Muscle layer of duodenum (tissue), 2 donors: ENCODE data around the gene SLC27A5.
"Not testable (repeated sequence)": the region's sequence is repeated elsewhere in the genome, so short reads cannot be mapped to it uniquely, and the experiment has no call there.

Experiments
- H3K27ac ChIP-seq: one replicate; pipeline ENCODE4 v1.7.0; 2013; ENCODE audit warnings: mild to moderate bottlenecking, low read length
- H3K27me3 ChIP-seq: one replicate; pipeline ENCODE4 v1.7.0; 2013; ENCODE audit warnings: low read depth, mild to moderate bottlenecking, control low read depth, low read length
- H3K36me3 ChIP-seq, 2 donors: one replicate each; pipeline ENCODE4 v1.7.0; 2013; ENCODE audit warnings: low read length in 2 of 2, control low read depth in 1 of 2, mild to moderate bottlenecking in 1 of 2; ENCODE audit not compliant: insufficient read depth in 2 of 2, control insufficient read depth in 1 of 2
- H3K4me1 ChIP-seq, 2 donors: one replicate each; pipeline ENCODE4 v1.7.0; 2013; ENCODE audit warnings: low read length in 2 of 2, mild to moderate bottlenecking in 2 of 2, control low read depth in 1 of 2, moderate library complexity in 1 of 2; ENCODE audit not compliant: insufficient read depth in 2 of 2, control insufficient read depth in 1 of 2
- H3K4me3 ChIP-seq, 2 donors: one replicate each; pipeline ENCODE4 v1.7.0; 2013; ENCODE audit warnings: low read length in 2 of 2, low read depth in 1 of 2, mild to moderate bottlenecking in 1 of 2
- H3K9me3 ChIP-seq, 2 donors: one replicate each; pipeline ENCODE4 v1.7.0; 2013; ENCODE audit warnings: low read length in 2 of 2, control low read depth in 1 of 2, mild to moderate bottlenecking in 1 of 2; ENCODE audit not compliant: control insufficient read depth in 1 of 2
- donor health status: healthy.

The SLC27A5 gene

DNA sequence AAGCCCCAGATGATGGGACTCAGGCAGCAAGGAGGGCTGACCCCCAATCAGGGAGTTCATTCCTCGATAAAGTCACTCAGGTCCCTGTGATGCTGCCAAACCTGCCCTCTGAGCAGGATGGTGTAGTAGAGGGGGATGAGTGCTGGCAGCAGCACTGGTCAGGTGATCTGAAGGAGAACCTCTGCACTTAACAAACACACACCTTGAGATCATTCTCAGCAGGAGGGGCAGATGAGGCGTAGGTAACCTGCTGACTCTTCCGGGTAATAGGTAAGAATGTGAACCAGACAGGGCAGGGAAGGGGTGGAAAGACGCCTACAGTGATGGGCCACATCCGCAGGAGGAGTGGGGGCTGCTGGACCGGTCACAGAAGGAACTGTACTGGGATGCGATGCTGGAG, 32.5 kb downstream of the SLC27A5 start:
- Histone ChIP-seq H3K4me1 (peaks cover 4 to 16% of the 10 kb centered on the region in 2 donors), H3K9me3 (no peaks in the 10 kb centered on the region), H3K4me3 (no peak overlapping the region), H3K36me3 (peaks cover 4 to 34% of the 10 kb centered on the region in 2 donors), H3K27me3 (no peaks in the 10 kb centered on the region), H3K27ac (no peak overlapping the region)

DNA sequence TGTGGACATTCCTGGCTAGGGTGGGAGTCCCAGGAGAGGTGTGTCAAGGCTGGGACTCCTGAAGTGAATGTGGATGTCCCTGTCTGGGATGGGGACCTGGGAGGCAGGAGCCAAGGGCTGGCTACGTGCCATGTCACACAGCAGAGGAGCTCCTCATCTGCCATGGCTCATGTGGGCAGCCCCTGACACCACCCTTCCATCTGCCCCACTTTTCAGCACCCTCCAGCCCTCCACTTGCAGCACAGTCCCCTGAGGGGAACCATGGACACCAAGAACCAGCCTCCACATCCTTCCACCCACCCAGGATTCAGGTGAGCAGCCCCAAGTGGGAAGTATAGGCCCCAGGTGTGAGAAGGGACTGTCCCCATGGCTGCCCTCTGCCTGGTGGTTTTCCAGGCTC, 33.9 kb downstream of the SLC27A5 start:
- no peaks in the 10 kb centered on the region for H3K27me3 ChIP-seq
- H3K27ac ChIP-seq, result no peak overlapping the region
- peaks cover 4 to 43% of the 10 kb centered on the region in 2 donors for H3K36me3 ChIP-seq
- peaks cover 4 to 16% of the 10 kb centered on the region in 2 donors for H3K4me1 ChIP-seq
- no peak overlapping the region for H3K4me3 ChIP-seq
- no peaks in the 10 kb centered on the region for H3K9me3 ChIP-seq

DNA sequence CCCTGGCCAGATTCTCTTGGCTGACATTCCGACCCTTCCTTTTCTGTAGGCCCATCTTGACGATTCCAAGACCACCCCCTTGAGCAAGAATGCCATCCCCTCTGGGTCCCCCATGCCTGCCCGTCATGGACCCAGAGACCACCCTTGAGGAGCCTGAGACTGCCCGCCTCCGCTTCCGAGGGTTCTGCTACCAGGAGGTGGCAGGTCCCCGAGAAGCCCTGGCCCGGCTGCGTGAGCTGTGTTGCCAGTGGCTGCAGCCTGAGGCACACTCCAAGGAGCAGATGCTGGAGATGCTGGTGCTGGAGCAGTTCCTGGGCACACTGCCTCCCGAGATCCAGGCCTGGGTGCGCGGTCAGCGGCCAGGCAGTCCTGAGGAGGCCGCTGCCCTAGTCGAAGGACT, 34.7 kb downstream of the SLC27A5 start:
- peak overlapping the region; percentile 91 for H3K27ac ChIP-seq
- H3K36me3 ChIP-seq, result peaks cover 11 to 48% of the 10 kb centered on the region in 2 donors
- H3K27me3 ChIP-seq, result no peaks in the 10 kb centered on the region
- peak overlapping the region; percentile 73 to 76 for H3K4me3 ChIP-seq
- no peaks in the 10 kb centered on the region for H3K9me3 ChIP-seq
- peaks cover 4 to 16% of the 10 kb centered on the region in 2 donors for H3K4me1 ChIP-seq

DNA sequence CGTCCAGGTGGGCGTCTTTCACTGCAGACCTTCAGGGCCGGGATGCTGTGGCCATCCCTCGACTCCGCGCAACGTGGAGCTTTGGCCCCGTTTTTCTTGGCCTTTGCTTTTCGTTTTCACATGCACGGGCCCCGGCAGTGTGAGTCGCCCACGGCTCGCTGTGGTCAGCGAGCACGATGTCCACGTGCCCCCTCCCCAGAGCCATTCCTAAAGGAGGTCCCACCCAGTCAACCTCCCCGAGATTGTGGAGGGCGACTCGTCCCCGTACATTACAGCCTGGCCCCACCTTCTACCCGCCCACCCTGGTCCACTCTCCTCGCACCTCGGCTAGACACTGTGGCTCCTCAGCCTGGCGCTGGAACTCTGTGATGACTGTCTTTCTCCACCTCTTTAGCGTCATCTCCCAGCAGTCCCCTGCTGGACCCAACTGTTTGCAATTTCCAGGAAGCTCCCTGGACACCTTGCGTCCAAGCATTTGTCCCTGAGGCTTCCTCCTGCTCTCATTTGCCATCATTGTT, 35.2 kb downstream of the SLC27A5 start:
- Histone ChIP-seq H3K36me3 (peaks cover 14 to 51% of the 10 kb centered on the region in 2 donors), H3K4me3 (peak overlapping the region; percentile 73 to 76), H3K27ac (peak overlapping the region; percentile 91)

DNA sequence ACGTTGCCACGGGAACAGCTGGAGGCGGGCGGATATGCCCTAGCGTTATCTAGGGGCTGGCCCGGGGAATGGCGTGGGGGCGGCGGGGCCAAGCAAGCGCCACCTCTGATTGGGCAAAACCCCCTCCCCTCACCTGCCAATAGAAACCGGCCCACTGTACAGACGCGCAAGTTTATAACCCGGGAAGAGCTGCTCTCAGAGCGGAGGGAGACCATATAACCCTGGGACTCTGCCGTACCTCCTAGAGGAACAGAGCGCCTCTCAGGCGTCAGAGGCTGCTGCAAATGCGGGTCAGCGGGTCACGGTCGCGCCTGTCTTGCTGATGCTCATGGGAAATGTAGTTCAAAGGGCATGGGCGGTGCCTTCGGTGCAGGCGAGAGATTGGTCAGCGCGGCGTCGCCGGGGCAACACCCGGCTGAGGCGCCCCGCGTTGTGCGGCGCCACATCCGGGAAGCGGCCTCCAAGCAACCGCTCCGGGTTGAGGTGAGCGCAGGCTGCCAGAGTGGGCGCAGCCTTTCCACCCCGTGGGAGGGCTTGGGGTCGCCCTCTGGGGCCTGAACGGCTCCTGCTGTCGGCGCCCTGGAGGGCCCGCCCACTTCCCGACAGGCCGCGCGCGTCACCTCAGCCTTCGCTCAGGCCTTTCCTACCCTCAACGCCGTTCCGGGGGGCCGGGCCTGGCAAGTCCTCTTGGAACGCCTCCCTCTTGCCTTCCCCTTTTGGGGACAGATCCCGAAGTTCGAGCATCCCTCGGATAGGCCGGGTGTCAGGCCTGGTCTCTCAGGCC, 35.9 kb downstream of the SLC27A5 start, which contains the start of gene ZNF446:
ZNF446 (plus strand) TSS at position 639 of the 784 bp plus-strand sequence. CDS start 867 bp downstream, outside the sequence.
- H3K36me3 ChIP-seq, result peaks cover 10 to 47% of the 10 kb centered on the region in 2 donors
- H3K4me1 ChIP-seq, result peaks cover 4 to 16% of the 10 kb centered on the region in 2 donors
- H3K27ac ChIP-seq, result peak within 1 kb of the TSS; percentile 91
- H3K4me3 ChIP-seq, result peak within 1 kb of the TSS; percentile 73 to 76
- no peaks in the 10 kb centered on the region for H3K27me3 ChIP-seq
- H3K9me3 ChIP-seq, result no peaks in the 10 kb centered on the region

More for the DNA sequence above, 35.2 kb downstream of the SLC27A5 start:
- Histone ChIP-seq H3K27me3 (no peaks in the 10 kb centered on the region), H3K4me1 (peaks cover 4 to 16% of the 10 kb centered on the region in 2 donors), H3K9me3 (no peaks in the 10 kb centered on the region)

DNA sequence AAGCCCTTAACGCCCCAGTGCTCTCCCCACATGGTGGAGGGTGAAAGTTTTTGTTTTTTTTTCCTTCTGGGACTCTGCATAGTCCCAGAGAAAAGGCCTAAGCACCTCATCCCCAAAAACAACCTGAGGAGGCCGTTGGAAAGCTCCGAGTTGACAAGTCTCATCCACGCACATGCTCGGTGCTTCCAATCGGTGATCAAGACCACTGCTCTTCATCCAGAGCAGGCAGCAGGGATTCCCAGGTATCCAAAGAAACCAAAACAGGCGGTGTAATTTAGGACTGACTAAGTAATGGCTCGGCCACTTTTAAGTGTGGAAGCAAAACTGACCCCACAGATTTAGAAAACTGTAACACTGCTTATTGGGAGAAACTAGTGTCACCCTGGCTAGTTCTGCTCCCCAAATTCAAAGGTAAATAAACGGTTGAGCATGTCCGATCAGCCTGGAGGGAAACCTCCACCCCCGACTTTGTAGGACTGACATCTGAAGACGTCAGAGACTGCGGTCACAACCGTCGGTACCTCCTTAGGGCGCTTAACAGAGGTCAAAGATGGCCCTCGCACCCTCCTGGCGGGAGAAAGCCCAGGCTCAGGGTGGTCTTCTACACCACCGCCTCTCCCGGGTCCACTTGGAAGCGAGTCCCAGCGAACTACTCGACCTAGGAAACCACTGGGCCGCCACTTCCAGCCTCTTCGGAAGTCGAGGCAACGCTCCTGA, 36.6 kb downstream of the SLC27A5 start:
- Histone ChIP-seq H3K27me3 (no peaks in the 10 kb centered on the region), H3K4me3 (peak overlapping the region; percentile 73 to 76), H3K9me3 (no peaks in the 10 kb centered on the region), H3K27ac (peak overlapping the region; percentile 91), H3K36me3 (peaks cover 10 to 40% of the 10 kb centered on the region in 2 donors), H3K4me1 (peaks cover 4 to 16% of the 10 kb centered on the region in 2 donors)

DNA sequence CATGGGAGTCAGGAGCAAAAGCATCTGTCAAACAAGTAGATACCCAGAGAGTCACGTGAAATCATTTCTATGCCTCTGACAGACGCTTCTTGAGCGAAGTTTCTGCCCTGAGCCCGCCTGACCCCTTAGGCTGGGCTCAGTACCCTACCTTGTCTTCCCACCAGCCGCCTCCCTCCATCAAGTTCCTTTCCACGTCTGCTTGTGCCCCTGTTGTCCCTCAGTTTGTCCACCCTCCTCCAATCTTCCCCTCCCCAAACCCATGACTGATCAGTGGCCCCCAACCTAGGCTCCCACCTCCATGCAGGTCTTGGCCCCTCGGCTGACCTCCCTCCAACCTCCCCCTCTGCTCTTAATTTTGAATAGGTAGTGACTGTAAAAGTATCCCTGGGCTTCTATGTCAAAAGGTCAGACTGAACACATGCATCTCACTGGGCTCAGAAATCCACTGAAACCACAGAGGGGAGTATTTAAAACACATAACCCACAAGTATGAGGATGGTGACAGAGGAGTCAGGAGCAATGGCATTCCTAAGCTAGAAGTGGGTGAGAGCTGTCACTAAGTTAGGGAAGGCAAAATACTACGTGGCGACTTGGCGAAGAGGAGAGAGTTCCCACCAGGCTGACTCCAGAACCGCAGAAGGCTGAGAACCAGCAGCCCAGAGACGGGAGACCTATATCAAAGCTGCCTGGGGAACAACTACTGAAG, 37.3 kb downstream of the SLC27A5 start:
- Histone ChIP-seq H3K4me1 (peaks cover 4 to 16% of the 10 kb centered on the region in 2 donors), H3K4me3 (no peak overlapping the region), H3K27ac (no peak overlapping the region), H3K27me3 (no peaks in the 10 kb centered on the region), H3K9me3 (no peaks in the 10 kb centered on the region), H3K36me3 (peaks cover 13 to 32% of the 10 kb centered on the region in 2 donors)

DNA sequence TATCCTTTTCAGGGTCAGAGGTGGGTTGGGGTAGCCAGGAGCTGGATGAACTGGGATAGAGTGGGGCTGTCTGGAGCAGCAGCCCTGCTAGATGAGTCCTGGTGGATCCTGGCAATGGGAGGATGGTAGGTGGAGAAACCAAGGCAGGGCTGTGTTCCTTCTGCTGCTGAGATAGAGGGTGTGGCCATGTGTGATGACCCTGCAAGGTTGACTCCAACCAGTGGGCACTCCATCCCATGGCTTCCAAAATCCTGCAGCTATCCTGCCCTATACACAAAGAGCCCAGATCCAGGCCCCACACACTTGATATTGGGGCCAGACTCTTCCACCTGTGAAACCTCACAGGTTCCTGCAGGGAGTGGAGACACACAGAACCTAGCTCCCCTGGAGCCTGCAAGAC, 38.0 kb downstream of the SLC27A5 start:
- no peaks in the 10 kb centered on the region for H3K27me3 ChIP-seq
- peaks cover 4 to 16% of the 10 kb centered on the region in 2 donors for H3K4me1 ChIP-seq
- peaks cover 13 to 26% of the 10 kb centered on the region in 2 donors for H3K36me3 ChIP-seq
- H3K9me3 ChIP-seq, result no peaks in the 10 kb centered on the region
- H3K27ac ChIP-seq, result no peak overlapping the region
- no peak overlapping the region for H3K4me3 ChIP-seq

DNA sequence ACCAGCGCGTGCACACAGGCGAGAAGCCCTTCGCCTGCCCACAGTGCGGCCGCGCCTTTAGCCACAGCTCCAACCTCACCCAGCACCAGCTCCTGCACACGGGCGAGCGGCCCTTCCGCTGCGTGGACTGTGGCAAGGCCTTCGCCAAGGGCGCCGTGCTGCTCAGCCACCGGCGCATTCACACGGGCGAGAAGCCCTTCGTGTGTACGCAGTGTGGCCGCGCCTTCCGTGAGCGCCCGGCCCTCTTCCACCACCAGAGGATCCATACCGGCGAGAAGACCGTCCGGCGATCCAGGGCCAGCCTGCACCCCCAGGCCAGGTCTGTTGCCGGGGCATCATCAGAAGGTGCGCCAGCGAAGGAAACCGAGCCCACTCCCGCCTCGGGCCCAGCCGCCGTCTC, 40.1 kb downstream of the SLC27A5 start:
- Histone ChIP-seq H3K36me3 (peaks cover 13 to 24% of the 10 kb centered on the region in 2 donors), H3K27ac (no peak overlapping the region), H3K9me3 (no peaks in the 10 kb centered on the region), H3K27me3 (no peaks in the 10 kb centered on the region), H3K4me3 (no peak overlapping the region), H3K4me1 (peaks cover 5 to 20% of the 10 kb centered on the region in 2 donors)

DNA sequence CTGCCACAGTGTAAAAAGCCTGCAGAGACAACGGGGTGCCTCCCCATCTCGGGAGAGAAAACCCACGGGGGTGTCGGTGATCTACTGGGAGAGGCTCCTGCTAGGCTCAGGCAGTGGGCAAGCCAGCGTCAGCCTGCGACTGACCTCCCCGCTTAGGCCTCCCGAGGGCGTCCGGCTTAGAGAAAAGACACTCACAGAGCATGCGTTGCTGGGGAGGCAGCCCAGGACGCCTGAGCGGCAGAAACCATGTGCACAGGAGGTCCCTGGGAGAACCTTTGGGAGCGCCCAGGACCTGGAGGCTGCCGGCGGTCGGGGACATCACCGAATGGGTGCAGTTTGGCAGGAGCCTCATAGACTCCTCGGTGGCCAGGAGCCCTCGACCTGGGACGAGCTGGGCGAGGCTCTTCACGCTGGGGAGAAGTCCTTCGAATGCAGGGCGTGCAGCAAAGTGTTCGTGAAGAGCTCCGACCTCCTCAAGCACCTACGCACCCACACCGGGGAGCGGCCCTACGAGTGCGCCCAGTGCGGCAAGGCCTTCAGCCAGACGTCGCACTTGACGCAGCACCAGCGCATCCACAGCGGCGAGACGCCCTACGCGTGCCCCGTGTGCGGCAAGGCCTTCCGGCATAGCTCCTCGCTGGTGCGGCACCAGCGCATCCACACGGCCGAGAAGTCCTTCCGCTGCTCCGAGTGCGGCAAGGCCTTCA, 40.8 kb downstream of the SLC27A5 start:
- not testable (repeated sequence) for H3K27ac ChIP-seq, H3K27me3 ChIP-seq, H3K9me3 ChIP-seq, H3K4me3 ChIP-seq
- peaks cover 13 to 24% of the 10 kb centered on the region in 2 donors for H3K36me3 ChIP-seq
- H3K4me1 ChIP-seq, result peaks cover 4 to 18% of the 10 kb centered on the region in 2 donors
